Parathyroid adenoma (tissue), 2 donors: ENCODE results near the gene MGST1.

Experiments used
- H2AFZ ChIP-seq: fragments of 300-600 bp; sonication (generic); one replicate; pipeline ENCODE4 v1.7.0; 2017; ENCODE audit warnings: antibody characterized with exemption, mild to moderate bottlenecking
- H3K27ac ChIP-seq: fragments of 300-600 bp; sonication (generic); one replicate; pipeline ENCODE4 v1.7.0; 2017
- H3K27me3 ChIP-seq: fragments of 300-600 bp; sonication (generic); one replicate; pipeline ENCODE4 v1.7.0; 2017; ENCODE audit warnings: low read length; ENCODE audit not compliant: control insufficient read depth, insufficient read depth
- H3K36me3 ChIP-seq: fragments of 300-600 bp; sonication (generic); one replicate; pipeline ENCODE4 v1.7.0; 2017; ENCODE audit warnings: low read length; ENCODE audit not compliant: control insufficient read depth, insufficient read depth
- H3K4me1 ChIP-seq: fragments of 300-600 bp; sonication (generic); one replicate; pipeline ENCODE4 v1.7.0; 2017; ENCODE audit warnings: control low read depth
- H3K4me2 ChIP-seq: fragments of 300-600 bp; sonication (generic); one replicate; pipeline ENCODE4 v1.7.0; 2017; ENCODE audit warnings: low read length
- H3K4me3 ChIP-seq: fragments of 300-600 bp; sonication (generic); one replicate; pipeline ENCODE4 v1.7.0; 2017; ENCODE audit warnings: low read depth, low read length
- H3K79me2 ChIP-seq: fragments of 300-600 bp; sonication (generic); one replicate; pipeline ENCODE4 v1.7.0; 2017; ENCODE audit warnings: control low read depth
- H3K9ac ChIP-seq: fragments of 300-600 bp; sonication (generic); one replicate; pipeline ENCODE4 v1.7.0; 2017; ENCODE audit warnings: mild to moderate bottlenecking
- H3K9me3 ChIP-seq: fragments of 300-600 bp; sonication (generic); one replicate; pipeline ENCODE4 v1.7.0; 2017; ENCODE audit warnings: low read length; ENCODE audit not compliant: control insufficient read depth
- CTCF ChIP-seq: fragments of 300-600 bp; sonication (generic); IDR thresholded peaks from one replicate; pipeline ENCODE4 v1.7.0; 2017; ENCODE audit warnings: antibody characterized with exemption, mild to moderate bottlenecking
- donor health status: primary hyperparathyroidism.

The MGST1 gene

GRCh38 chr12:16346958-16347357 lies 487 bp upstream of the MGST1 start:
- Histone ChIP-seq H2AFZ (no peak overlapping the region), H3K27ac (no peak overlapping the region), H3K36me3 (no peaks in the 10 kb centered on the region), H3K27me3 (no peaks in the 10 kb centered on the region), H3K79me2 (no peaks in the 10 kb centered on the region), H3K4me2 (peak overlapping the region; percentile 67), H3K4me3 (no peak overlapping the region), H3K9me3 (no peaks in the 10 kb centered on the region), H3K4me1 (no peaks in the 10 kb centered on the region), H3K9ac (no peak overlapping the region)
- TF ChIP-seq CTCF = no peak

- Histone ChIP-seq H3K9me3 (no peaks in the 10 kb centered on the region), H3K4me1 (no peaks in the 10 kb centered on the region), H3K9ac (no peak overlapping the region), H3K27ac (no peak overlapping the region), H3K36me3 (no peaks in the 10 kb centered on the region), H3K4me2 (no peak overlapping the region), H3K4me3 (no peak overlapping the region), H3K27me3 (no peaks in the 10 kb centered on the region), H3K79me2 (no peaks in the 10 kb centered on the region), H2AFZ (no peak overlapping the region)
- TF ChIP-seq CTCF = no peak
Observed at GRCh38 chr12:16348435-16349130, 1.1 kb downstream of the MGST1 start.

GRCh38 chr12:16349131-16349460 lies 1.7 kb downstream of the MGST1 start:
- TF ChIP-seq CTCF = no peak
- no peak overlapping the region for H3K4me3 ChIP-seq
- H3K36me3 ChIP-seq = no peaks in the 10 kb centered on the region
- no peaks in the 10 kb centered on the region for H3K79me2 ChIP-seq
- no peak overlapping the region for H3K27ac ChIP-seq
- no peaks in the 10 kb centered on the region for H3K9me3 ChIP-seq
- no peaks in the 10 kb centered on the region for H3K4me1 ChIP-seq
- no peak overlapping the region for H2AFZ ChIP-seq
- no peak overlapping the region for H3K9ac ChIP-seq
- H3K27me3 ChIP-seq = no peaks in the 10 kb centered on the region
- H3K4me2 ChIP-seq = no peak overlapping the region

- Histone ChIP-seq H3K4me3 (no peak overlapping the region), H3K27me3 (no peaks in the 10 kb centered on the region), H3K27ac (no peak overlapping the region), H3K9me3 (no peaks in the 10 kb centered on the region), H3K9ac (no peak overlapping the region), H3K79me2 (no peaks in the 10 kb centered on the region), H3K4me2 (no peak overlapping the region), H3K4me1 (no peaks in the 10 kb centered on the region), H2AFZ (no peak overlapping the region), H3K36me3 (no peaks in the 10 kb centered on the region)
- TF ChIP-seq CTCF = no peak
Observed at GRCh38 chr12:16350682-16351081, 3.2 kb downstream of the MGST1 start.

- Histone ChIP-seq H3K4me1 (no peaks in the 10 kb centered on the region), H3K9ac (no peak overlapping the region), H3K27ac (no peak overlapping the region), H3K36me3 (no peaks in the 10 kb centered on the region), H3K4me3 (no peak overlapping the region), H3K4me2 (no peak overlapping the region), H2AFZ (no peak overlapping the region), H3K79me2 (no peaks in the 10 kb centered on the region), H3K9me3 (no peaks in the 10 kb centered on the region), H3K27me3 (no peaks in the 10 kb centered on the region)
- TF ChIP-seq CTCF = no peak
Observed at GRCh38 chr12:16352481-16352880, 5.0 kb downstream of the MGST1 start.
